Common myeloid progenitor, CD34-positive (primary cell): ENCODE measurements around the gene RNASE3.
"Not testable (repeated sequence)": the region's sequence is repeated elsewhere in the genome, so short reads cannot be mapped to it uniquely, and the experiment has no call there.

Experiments
- CTCF ChIA-PET: fragments of 350-600 bp; sonication (Branson Sonifier 250); formaldehyde crosslinking; loops from one replicate; lab custom pipeline; 2021; ENCODE audit warnings: antibody characterized with exemption; lab: Charles Lee
- POLR2A ChIA-PET: fragments of 350-600 bp; sonication (Branson Sonifier 250); formaldehyde crosslinking; loops from one replicate; lab custom pipeline; 2021; ENCODE audit warnings: antibody characterized with exemption; lab: Charles Lee
- DNase-seq, 3 donors: peaks; one replicate each; pipeline versions ENCODE4 v3.0.0 to v3.0.0-alpha.2; 2013
- H3K27ac ChIP-seq, 2 experiments: 1 replicate in 1 of 2; 2 replicates in 1 of 2; pipeline ENCODE4 v1.7.0; 2013; ENCODE audit warnings: inconsistent platforms in 2 of 2, low read length in 2 of 2, mild to moderate bottlenecking in 2 of 2, low read depth in 1 of 2, moderate library complexity in 1 of 2; ENCODE audit not compliant: severe bottlenecking in 2 of 2, insufficient read depth in 1 of 2, poor library complexity in 1 of 2
- H3K27me3 ChIP-seq, 5 experiments: replicated peaks in 2 of 5; 1 replicate in 3 of 5; 2 replicates in 2 of 5; pipeline versions ENCODE4 v1.6.1 to v1.7.0; 2013; ENCODE audit warnings: low read length in 4 of 5, mild to moderate bottlenecking in 2 of 5, moderate library complexity in 2 of 5, inconsistent platforms in 1 of 5; ENCODE audit not compliant: insufficient read depth in 5 of 5, control insufficient read depth in 4 of 5
- H3K36me3 ChIP-seq, 4 experiments: 1 replicate in 2 of 4; 2 replicates in 2 of 4; pipeline versions ENCODE4 v1.6.1 to v1.7.0; 2013; ENCODE audit warnings: low read length in 3 of 4, control low read depth in 1 of 4, mild to moderate bottlenecking in 1 of 4; ENCODE audit not compliant: control insufficient read depth in 4 of 4, insufficient read depth in 4 of 4
- H3K4me1 ChIP-seq, 4 experiments: 1 replicate in 3 of 4; 2 replicates in 1 of 4; pipeline versions ENCODE4 v1.6.1 to v1.7.1; 2013; ENCODE audit warnings: low read length in 3 of 4, mild to moderate bottlenecking in 3 of 4, control low read depth in 1 of 4, inconsistent platforms in 1 of 4, moderate library complexity in 1 of 4; ENCODE audit not compliant: control insufficient read depth in 4 of 4, insufficient read depth in 4 of 4; ENCODE audit errors: control extremely low read depth in 1 of 4
- H3K4me3 ChIP-seq, 7 experiments: 1 replicate in 4 of 7; 2 replicates in 3 of 7; pipeline versions ENCODE4 v1.5.1 to v1.7.0; 2013; ENCODE audit warnings: mild to moderate bottlenecking in 7 of 7, low read length in 6 of 7, moderate library complexity in 6 of 7, inconsistent platforms in 2 of 7, low read depth in 2 of 7, control low read depth in 1 of 7; ENCODE audit not compliant: insufficient read depth in 4 of 7, control insufficient read depth in 1 of 7; ENCODE audit errors: extremely low read depth in 1 of 7
- H3K9me3 ChIP-seq, 5 experiments: 1 replicate in 4 of 5; 2 replicates in 1 of 5; pipeline versions ENCODE4 v1.6.1 to v1.7.1; 2013; ENCODE audit warnings: low read length in 4 of 5, mild to moderate bottlenecking in 2 of 5, inconsistent platforms in 1 of 5, low read depth in 1 of 5, moderate library complexity in 1 of 5; ENCODE audit not compliant: control insufficient read depth in 4 of 5, insufficient read depth in 2 of 5; ENCODE audit errors: control extremely low read depth in 1 of 5
- WGBS: methylation state at CpG from one replicate; pipeline ENCODE4 v1.1.5; 2013; ENCODE audit not compliant: insufficient coverage; 5-methylcytosine and 5-hydroxymethylcytosine counted together

Gene RNASE3

GRCh38 chr14:20878695-20879094, 12.5 kb upstream of the RNASE3 start:
- no peaks in the 10 kb centered on the region for H3K27me3 ChIP-seq

GRCh38 chr14:20881229-20881628, 10.0 kb upstream of the RNASE3 start:
- WGBS, result no CpG with 5 or more reads among the region's 5 CpGs
- POLR2A ChIA-PET, result not testable (repeated sequence)
- DNase-seq, result peak; percentile 44 to 72 (median 60)

More at GRCh38 chr14:20878695-20879094, 12.5 kb upstream of the RNASE3 start:
- Histone ChIP-seq H3K9me3 (peaks cover 0 to 6% (median 0%) of the 10 kb centered on the region in 5 experiments), H3K4me3 (no peak overlapping the region), H3K27ac (no peak overlapping the region), H3K36me3 (no peaks in the 10 kb centered on the region), H3K4me1 (peaks cover 0 to 15% (median 10%) of the 10 kb centered on the region in 4 experiments)
- 83% methylated on average over 1 of the region's 3 CpGs for WGBS
- ChIA-PET CTCF (interaction anchor here (1.8 kb wide), 1 partner anchor 20 kb away, joined by 8 read pairs; no protein-coding TSS in a partner anchor), POLR2A (no interaction called here)
- no peak for DNase-seq

DNA sequence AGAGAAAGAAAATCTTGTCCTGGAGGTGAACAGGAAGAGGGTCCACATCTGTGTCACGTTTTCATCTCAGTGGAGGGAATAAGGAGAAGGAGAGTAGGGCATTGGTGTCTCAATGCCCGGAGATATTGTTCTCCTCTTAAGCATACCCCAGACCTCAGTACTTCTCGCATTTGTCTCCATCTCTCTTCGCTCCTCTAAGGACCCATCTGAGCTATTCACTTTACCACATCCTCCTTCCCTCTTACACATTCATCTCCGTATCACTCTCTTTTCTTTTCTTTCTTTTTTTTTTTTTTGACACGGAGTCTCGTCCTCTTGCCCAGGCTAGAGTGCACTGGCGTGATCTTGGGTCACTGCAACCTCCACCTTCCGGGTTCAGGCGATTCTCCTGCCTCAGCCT, 8.4 kb upstream of the RNASE3 start:
- H3K27ac ChIP-seq, POLR2A ChIA-PET, CTCF ChIA-PET, H3K4me3 ChIP-seq, H3K9me3 ChIP-seq, H3K27me3 ChIP-seq, H3K36me3 ChIP-seq, DNase-seq: not testable (repeated sequence)
- peaks cover 1 to 16% (median 10%) of the 10 kb centered on the region in 4 experiments for H3K4me1 ChIP-seq
- WGBS, result no CpG with 5 or more reads among the region's 10 CpGs

More at GRCh38 chr14:20881229-20881628, 10.0 kb upstream of the RNASE3 start:
- H3K36me3 ChIP-seq, H3K27me3 ChIP-seq, CTCF ChIA-PET, H3K9me3 ChIP-seq, H3K27ac ChIP-seq: not testable (repeated sequence)
- Histone ChIP-seq H3K4me1 (peaks cover 1 to 12% (median 8%) of the 10 kb centered on the region in 4 experiments), H3K4me3 (peak overlapping the region in 1 of 7 experiments; percentile 28)

- H3K4me1 ChIP-seq, H3K9me3 ChIP-seq, CTCF ChIA-PET, POLR2A ChIA-PET, H3K36me3 ChIP-seq, H3K27me3 ChIP-seq, H3K27ac ChIP-seq, H3K4me3 ChIP-seq: not testable (repeated sequence)
- peak in 1 of 3 donors; percentile 10 for DNase-seq
- WGBS, result 85% methylated on average over 4 of the region's 5 CpGs
Measured at GRCh38 chr14:20888411-20888810, 2.8 kb upstream of the RNASE3 start.

GRCh38 chr14:20895322-20895721, 4.1 kb downstream of the RNASE3 start:
- CTCF ChIA-PET, result interaction anchor here (1.7 kb wide), 1 partner anchor 75 kb away, joined by 3 read pairs; no protein-coding TSS in a partner anchor
- POLR2A ChIA-PET, H3K4me3 ChIP-seq, H3K9me3 ChIP-seq, H3K36me3 ChIP-seq, H3K27me3 ChIP-seq, H3K27ac ChIP-seq, DNase-seq, H3K4me1 ChIP-seq: not testable (repeated sequence)
- 100% methylated on average over 1 of the region's 1 CpG for WGBS

DNA sequence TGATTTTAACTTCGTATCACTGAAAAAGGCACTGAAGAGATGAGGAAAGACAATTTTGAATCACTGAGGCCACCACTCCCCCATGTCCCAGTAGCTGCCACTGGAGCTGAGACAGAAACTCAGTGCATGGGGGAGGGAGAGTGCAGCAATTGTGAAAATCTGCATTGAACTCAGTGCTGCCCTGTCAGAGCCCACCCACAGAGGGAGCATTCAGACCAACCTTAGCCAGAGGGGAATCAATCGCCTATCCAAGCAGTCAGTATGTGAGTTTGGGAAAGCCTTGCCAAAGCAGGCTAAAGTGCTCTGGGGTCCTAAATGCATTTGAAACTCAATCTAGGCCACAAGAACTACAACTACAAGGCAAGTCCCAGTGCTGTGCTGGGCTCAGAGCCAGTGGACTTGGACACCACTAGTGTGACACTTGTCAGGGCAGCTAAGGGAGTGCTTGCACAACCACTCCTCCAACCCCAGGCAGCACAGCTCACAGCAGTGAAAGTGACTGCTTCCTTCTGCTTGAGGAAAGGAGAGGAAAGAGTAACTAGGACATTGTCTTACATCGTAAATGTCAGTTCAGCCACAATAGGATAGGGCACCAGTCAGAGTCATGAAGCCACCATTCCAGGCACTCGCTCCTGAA, 13.3 kb downstream of the RNASE3 start:
- H3K27me3 ChIP-seq, result no peaks in the 10 kb centered on the region
- peaks cover 0 to 12% (median 0%) of the 10 kb centered on the region in 4 experiments for H3K4me1 ChIP-seq
- 92% methylated on average over 2 of the region's 4 CpGs for WGBS
- no peak overlapping the region for H3K27ac ChIP-seq
- no peaks in the 10 kb centered on the region for H3K9me3 ChIP-seq
- peak in 2 of 3 donors; percentile 29 to 33 for DNase-seq
- ChIA-PET CTCF (interaction anchor here (0.8 to 1.6 kb wide), 2 partner anchors 30 to 58 kb away, joined by 3 to 5 read pairs; no protein-coding TSS in a partner anchor), POLR2A (no interaction called here)
- H3K36me3 ChIP-seq, result no peaks in the 10 kb centered on the region
- no peak overlapping the region for H3K4me3 ChIP-seq

GRCh38 chr14:20905676-20906075, 14.5 kb downstream of the RNASE3 start:
- Histone ChIP-seq H3K4me1 (peaks cover 0 to 12% (median 0%) of the 10 kb centered on the region in 4 experiments), H3K27me3 (no peaks in the 10 kb centered on the region), H3K9me3 (no peaks in the 10 kb centered on the region), H3K36me3 (no peaks in the 10 kb centered on the region), H3K4me3 (no peak overlapping the region), H3K27ac (no peak overlapping the region)
- CTCF ChIA-PET, result interaction anchor here (0.8 to 1.2 kb wide), 2 partner anchors 56 to 65 kb away, joined by 3 to 6 read pairs; no protein-coding TSS in a partner anchor
- POLR2A ChIA-PET, result no interaction called here
- 100% methylated on average over 1 of the region's 2 CpGs for WGBS
- no peak for DNase-seq
